SK-N-SH treated with all-trans-retinoic acid at 6 μM for 48 hours (cell line): ENCODE results near the gene TBC1D13.

Experiments
- ATAC-seq: fragments of 200-7000 bp; cut with Tn5 transposase; 3 replicates; pipeline ENCODE4 v1.9.1; 2020; ENCODE audit warnings: mild to moderate bottlenecking, moderate library complexity
- ARNTL ChIP-seq: fragments of 450-650 bp; formaldehyde crosslinking; IDR thresholded peaks from 2 replicates; pipeline ENCODE4 v1.5.0; 2020; ENCODE audit warnings: low read depth, mild to moderate bottlenecking, moderate library complexity, borderline replicate concordance
- BACH2 ChIP-seq: fragments of 250-450 bp; sonication (Bioruptor Pico); IDR thresholded peaks from 2 replicates; pipeline ENCODE4 v1.9.0; 2021; ENCODE audit warnings: mild to moderate bottlenecking, borderline replicate concordance
- CREB5 ChIP-seq: fragments of 250-450 bp; sonication (Bioruptor Pico); IDR thresholded peaks from 2 replicates; pipeline ENCODE4 v1.5.1; 2020; ENCODE audit warnings: low read depth, mild to moderate bottlenecking, moderate library complexity
- CSDC2 ChIP-seq: fragments of 250-450 bp; sonication (Bioruptor Pico); IDR thresholded peaks from 2 replicates; pipeline ENCODE4 v1.5.0; 2020; ENCODE audit warnings: mild to moderate bottlenecking, moderate library complexity
- CSRNP3 ChIP-seq: fragments of 250-450 bp; sonication (Bioruptor Pico); IDR thresholded peaks from 2 replicates; pipeline ENCODE4 v1.5.1; 2021; ENCODE audit warnings: mild to moderate bottlenecking, moderate library complexity
- ESRRG ChIP-seq: fragments of 250-450 bp; sonication (Bioruptor Pico); IDR thresholded peaks from 2 replicates; pipeline ENCODE4 v1.6.1; 2021; ENCODE audit warnings: mild to moderate bottlenecking
- GLIS3 ChIP-seq: fragments of 250-450 bp; sonication (Bioruptor Pico); IDR thresholded peaks from 2 replicates; pipeline ENCODE4 v1.5.0; 2020; ENCODE audit warnings: mild to moderate bottlenecking, moderate library complexity
- ISL1 ChIP-seq: fragments of 250-450 bp; sonication (Bioruptor Pico); IDR thresholded peaks from 2 replicates; pipeline ENCODE4 v2.1.2; 2022; ENCODE audit warnings: mild to moderate bottlenecking, moderate library complexity
- PATZ1 ChIP-seq: fragments of 250-450 bp; sonication (Bioruptor Pico); IDR thresholded peaks from 2 replicates; pipeline ENCODE4 v1.8.0; 2020; ENCODE audit warnings: mild to moderate bottlenecking, moderate library complexity, borderline replicate concordance
- POU6F1 ChIP-seq: fragments of 250-450 bp; sonication (Bioruptor Pico); IDR thresholded peaks from 2 replicates; pipeline ENCODE4 v1.8.0; 2021; ENCODE audit warnings: low read depth, mild to moderate bottlenecking, moderate library complexity, borderline replicate concordance
- PPARA ChIP-seq: fragments of 250-450 bp; sonication (Bioruptor Pico); IDR thresholded peaks from 2 replicates; pipeline ENCODE4 v1.5.0; 2020; ENCODE audit warnings: mild to moderate bottlenecking, borderline replicate concordance
- RARB ChIP-seq: fragments of 250-450 bp; sonication (Bioruptor Pico); IDR thresholded peaks from 2 replicates; pipeline ENCODE4 v1.8.0; 2021; ENCODE audit warnings: mild to moderate bottlenecking, moderate library complexity
- TCF4 ChIP-seq: fragments of 250-450 bp; sonication (Bioruptor Pico); IDR thresholded peaks from 2 replicates; pipeline ENCODE4 v1.8.0; 2021; ENCODE audit warnings: mild to moderate bottlenecking, moderate library complexity, borderline replicate concordance
- TOX ChIP-seq: fragments of 250-450 bp; sonication (Bioruptor Pico); IDR thresholded peaks from 2 replicates; pipeline ENCODE4 v1.8.0; 2021; ENCODE audit warnings: mild to moderate bottlenecking, moderate library complexity, borderline replicate concordance
- ZC3H10 ChIP-seq: fragments of 250-450 bp; sonication (Bioruptor Pico); IDR thresholded peaks from 2 replicates; pipeline ENCODE4 v1.5.1; 2021; ENCODE audit warnings: mild to moderate bottlenecking, moderate library complexity
- ZFP30 ChIP-seq: fragments of 450-650 bp; formaldehyde crosslinking; IDR thresholded peaks from 2 replicates; pipeline ENCODE4 v1.5.0; 2022; ENCODE audit warnings: mild to moderate bottlenecking, moderate library complexity
- ZNF70 ChIP-seq: fragments of 450-650 bp; formaldehyde crosslinking; IDR thresholded peaks from 2 replicates; pipeline ENCODE4 v1.5.0; 2020; ENCODE audit warnings: mild to moderate bottlenecking, moderate library complexity
- ZNF8 ChIP-seq: fragments of 450-650 bp; formaldehyde crosslinking; IDR thresholded peaks from 2 replicates; pipeline ENCODE4 v1.5.0; 2020; ENCODE audit warnings: mild to moderate bottlenecking, moderate library complexity
- TF ChIP-seq, protein P1 (sequence below): fragments of 250-450 bp; sonication (Bioruptor Pico); IDR thresholded peaks from 2 replicates; pipeline ENCODE4 v1.5.0; 2020; ENCODE audit warnings: mild to moderate bottlenecking, moderate library complexity

Gene TBC1D13

GRCh38 chr9:128807827-128808226 is 20.8 kb downstream of the TBC1D13 start:
- TF ChIP-seq GLIS3 (CRISPR knock-in tag) (no peak), ISL1 (CRISPR knock-in tag) (no peak), RARB (CRISPR knock-in tag) (no peak), ESRRG (no peak), PATZ1 (CRISPR knock-in tag) (no peak), CSDC2 (CRISPR knock-in tag) (no peak), CREB5 (CRISPR knock-in tag) (no peak), ARNTL (CRISPR knock-in tag) (no peak), TCF4 (CRISPR knock-in tag) (no peak), BACH2 (no peak), ZNF8 (CRISPR knock-in tag) (no peak), ZNF70 (CRISPR knock-in tag) (no peak), ZC3H10 (CRISPR knock-in tag) (no peak), ZFP30 (CRISPR knock-in tag) (no peak)
- TF ChIP-seq, protein P1, sequence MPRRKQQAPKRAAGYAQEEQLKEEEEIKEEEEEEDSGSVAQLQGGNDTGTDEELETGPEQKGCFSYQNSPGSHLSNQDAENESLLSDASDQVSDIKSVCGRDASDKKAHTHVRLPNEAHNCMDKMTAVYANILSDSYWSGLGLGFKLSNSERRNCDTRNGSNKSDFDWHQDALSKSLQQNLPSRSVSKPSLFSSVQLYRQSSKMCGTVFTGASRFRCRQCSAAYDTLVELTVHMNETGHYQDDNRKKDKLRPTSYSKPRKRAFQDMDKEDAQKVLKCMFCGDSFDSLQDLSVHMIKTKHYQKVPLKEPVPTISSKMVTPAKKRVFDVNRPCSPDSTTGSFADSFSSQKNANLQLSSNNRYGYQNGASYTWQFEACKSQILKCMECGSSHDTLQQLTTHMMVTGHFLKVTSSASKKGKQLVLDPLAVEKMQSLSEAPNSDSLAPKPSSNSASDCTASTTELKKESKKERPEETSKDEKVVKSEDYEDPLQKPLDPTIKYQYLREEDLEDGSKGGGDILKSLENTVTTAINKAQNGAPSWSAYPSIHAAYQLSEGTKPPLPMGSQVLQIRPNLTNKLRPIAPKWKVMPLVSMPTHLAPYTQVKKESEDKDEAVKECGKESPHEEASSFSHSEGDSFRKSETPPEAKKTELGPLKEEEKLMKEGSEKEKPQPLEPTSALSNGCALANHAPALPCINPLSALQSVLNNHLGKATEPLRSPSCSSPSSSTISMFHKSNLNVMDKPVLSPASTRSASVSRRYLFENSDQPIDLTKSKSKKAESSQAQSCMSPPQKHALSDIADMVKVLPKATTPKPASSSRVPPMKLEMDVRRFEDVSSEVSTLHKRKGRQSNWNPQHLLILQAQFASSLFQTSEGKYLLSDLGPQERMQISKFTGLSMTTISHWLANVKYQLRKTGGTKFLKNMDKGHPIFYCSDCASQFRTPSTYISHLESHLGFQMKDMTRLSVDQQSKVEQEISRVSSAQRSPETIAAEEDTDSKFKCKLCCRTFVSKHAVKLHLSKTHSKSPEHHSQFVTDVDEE, result no peak
- ATAC-seq, result no peak

DNA sequence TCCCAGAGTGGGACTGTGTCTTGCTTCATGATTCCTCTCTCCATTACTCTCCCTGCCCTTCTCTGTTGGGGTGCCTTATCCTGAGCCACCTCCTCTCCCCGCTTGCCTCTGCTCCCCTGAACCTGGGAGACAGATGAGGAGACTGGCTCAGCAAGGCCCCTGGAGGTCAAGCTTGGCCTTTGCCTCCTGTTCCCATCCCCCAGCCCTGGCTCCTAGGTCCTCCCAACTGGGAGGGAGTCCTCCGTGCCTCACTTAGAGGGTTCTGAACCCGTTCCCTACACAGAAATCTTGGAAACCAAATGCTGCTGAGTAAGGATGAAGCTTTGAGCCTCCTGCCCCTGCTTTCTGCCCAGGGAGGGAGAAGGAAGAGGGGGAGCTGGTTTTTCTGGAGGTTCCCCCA is 21.5 kb downstream of the TBC1D13 start:
- no peak for ATAC-seq
- no peak for TF ChIP-seq TOX (CRISPR knock-in tag)
- no peak for TF ChIP-seq CSRNP3 (CRISPR knock-in tag)
- TF ChIP-seq PPARA, result no peak
- no peak for TF ChIP-seq ZC3H10 (CRISPR knock-in tag)
- TF ChIP-seq ZNF8 (CRISPR knock-in tag), result no peak
- TF ChIP-seq ISL1 (CRISPR knock-in tag), result no peak
- TF ChIP-seq CREB5 (CRISPR knock-in tag), result no peak

- no peak for ATAC-seq
- TF ChIP-seq BACH2 (no peak), ZNF8 (CRISPR knock-in tag) (no peak), ZFP30 (CRISPR knock-in tag) (no peak), RARB (CRISPR knock-in tag) (no peak), TOX (CRISPR knock-in tag) (no peak), POU6F1 (CRISPR knock-in tag) (no peak), ISL1 (CRISPR knock-in tag) (no peak)
Measured at GRCh38 chr9:128809036-128809599, 22.1 kb downstream of the TBC1D13 start.
